Measurements from ENCODE around the gene NFIA. TPM values are rescaled to one million over a fixed set of nuclear protein-coding genes. Genes with fewer than 3 reads are reported as not detected.

Gene NFIA
- total and polyA plus RNA-seq, 9 of the 15 experiments (the other 6 are each of a cell fraction or from before 2014, with no cell fraction given): 5.3 to 24.9 (median 9.8) TPM

DNA sequence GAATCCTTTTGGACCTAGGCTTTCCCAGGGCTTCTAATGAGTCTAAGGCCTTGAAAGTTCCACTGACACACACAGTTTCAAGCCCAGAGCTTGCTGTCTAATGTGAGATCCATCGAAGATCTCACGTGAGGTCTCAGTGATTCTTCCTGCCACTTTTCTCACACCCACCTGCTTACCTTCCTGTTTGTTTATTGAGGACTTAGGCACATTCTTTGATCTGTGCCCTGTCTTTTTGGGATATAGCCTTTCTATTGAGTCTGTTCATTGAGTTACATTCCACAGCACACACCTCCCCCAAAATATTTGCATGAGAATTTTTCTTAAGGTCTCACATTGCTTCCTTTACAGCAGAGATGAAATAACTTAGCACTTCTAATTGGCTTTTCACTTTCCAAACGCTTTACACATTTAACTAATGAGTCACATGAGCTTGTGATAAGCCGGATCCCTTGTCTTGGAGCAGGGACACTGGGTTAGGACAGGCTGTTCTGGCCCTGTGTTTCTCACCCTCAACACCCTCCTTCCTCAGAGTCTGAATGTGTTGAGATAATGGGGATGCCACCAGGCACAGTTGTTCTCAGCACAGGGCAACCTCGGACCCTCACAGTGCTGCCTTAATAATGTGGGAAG, 354.2 kb downstream of the NFIA start (continued):
- TF ChIP-seq HMG20A (CRISPR knock-in tag; conservative IDR thresholded peaks at IDR 0.05) (no peak), ZNF23 (CRISPR knock-in tag; IDR thresholded peaks at IDR 0.05) (no peak)

DNA sequence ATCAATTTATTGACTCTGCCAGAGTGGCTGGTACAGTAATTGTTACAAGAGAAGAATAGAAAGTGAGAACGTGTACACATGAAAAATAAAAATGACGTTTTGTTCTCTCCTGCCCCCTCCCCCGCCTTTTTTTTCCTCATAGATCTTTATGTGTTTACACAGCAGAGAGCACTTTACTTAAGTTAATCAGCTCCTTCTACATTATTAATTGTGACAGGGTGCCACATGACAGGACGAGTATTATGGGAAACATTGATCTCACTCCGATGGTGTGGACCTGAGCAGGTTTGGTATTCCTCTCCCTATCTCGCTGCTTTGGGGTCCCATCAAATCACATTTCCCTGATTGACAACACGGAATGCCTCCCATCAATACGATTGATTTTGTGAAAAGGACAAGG, 356.9 kb downstream of the NFIA start:
- intact Hi-C loops (cut with micrococcal nuclease): no loop called here
- no peak for TF ChIP-seq ZNF146 (CRISPR knock-in tag; IDR thresholded peaks at IDR 0.05; ENCODE audit: unreplicated experiment)
- no peak for TF ChIP-seq FOS (IDR thresholded peaks at IDR 0.05; ENCODE audit: extremely low read depth, insufficient read length)
- H3K4me3 ChIP-seq: no peak overlapping the region
- DNase-seq (ENCODE audit: extremely low read depth in 1 of 4, low spot score in 3 of 4) (no peak), FAIRE-seq (no peak), ATAC-seq (no peak)
- no peaks in the 10 kb centered on the region for H4K20me1 ChIP-seq (replicated peaks; ENCODE audit: control insufficient read depth, insufficient read depth, low read length)
- no peaks in the 10 kb centered on the region for H3K9me1 ChIP-seq (ENCODE audit: control insufficient read depth, insufficient read depth, low read length)
- no TSS peak for BruUV-seq (replicated peaks)
- no peak overlapping the region for H3K4me2 ChIP-seq (ENCODE audit: insufficient read depth, low read length)
- CTCF ChIA-PET (ENCODE audit: low intra/inter-chr PET ratio): no interaction called here
- 69% methylated on average over 8 of the region's 8 CpGs for WGBS (ENCODE audit: insufficient coverage, low coverage, missing lambda C conversion rate)
- H3K4me1 ChIP-seq (replicated peaks in 1 of 2; ENCODE audit: control insufficient read depth in 2 of 2, insufficient read depth in 2 of 2, low read length in 2 of 2): no peaks in the 10 kb centered on the region; a peak in 1 of 5 replicates
- POLR2A ChIA-PET: interaction anchor here (1.4 kb wide), 1 partner anchor 15 kb away, joined by 3 read pairs; no protein-coding TSS in a partner anchor
- H3K9ac ChIP-seq (ENCODE audit: insufficient read depth in 1 of 2, low read depth in 2 of 2, low read length in 2 of 2): no peak overlapping the region
- in situ Hi-C loops (cut with MboI): no loop called here
- no peak overlapping the region for H3K27ac ChIP-seq (ENCODE audit: extremely low read depth, low read depth, low read length)
- peaks cover 11% of the 10 kb centered on the region; the same call in 2 of the 3 replicates for H3K36me3 ChIP-seq (ENCODE audit: control insufficient read depth, insufficient read depth, low read length)
- H3K79me2 ChIP-seq (ENCODE audit: control insufficient read depth, insufficient read depth, low read length): no peaks in the 10 kb centered on the region
- H3K27me3 ChIP-seq (ENCODE audit: control insufficient read depth in 2 of 2, insufficient read depth in 2 of 2, low read length in 2 of 2): no peaks in the 10 kb centered on the region
- H2AFZ ChIP-seq (ENCODE audit: low read depth, low read length): no peak overlapping the region
- no peaks in the 10 kb centered on the region for H3K9me3 ChIP-seq (replicated peaks; ENCODE audit: control insufficient read depth, insufficient read depth, low read depth, low read length)
